HG02642 (cell line): ENCODE data around the gene MLH3.
A peak's percentile ranks its signal among the peaks of the same experiment; 100 is the strongest.

Experiments
- ATAC-seq: cut with Tn5 transposase; IDR thresholded peaks from one replicate; pipeline ENCODE4 v1.9.1; 2021; ENCODE audit warnings: mild to moderate bottlenecking; ENCODE audit not compliant: unreplicated experiment, poor library complexity

MLH3 gene

GRCh38 chr14:75050852-75051555, at the start of gene MLH3:
TSS of gene MLH3 (minus strand) at chr14:75051467. CDS start at chr14:75049655, 1,812 bp downstream.
- peak; percentile 82 for ATAC-seq

- ATAC-seq, result no peak
These were observed 47.4 kb upstream of the MLH3 start for GRCh38 chr14:75098682-75099081.

- ATAC-seq, result no peak
These were observed 46.9 kb upstream of the MLH3 start for GRCh38 chr14:75098212-75098611.

GRCh38 chr14:75096959-75097358, 45.7 kb upstream of the MLH3 start:
- ATAC-seq, result no peak

GRCh38 chr14:75095690-75096089, 44.4 kb upstream of the MLH3 start:
- ATAC-seq, result no peak

GRCh38 chr14:75094896-75095295, 43.6 kb upstream of the MLH3 start:
- no peak for ATAC-seq

GRCh38 chr14:75092698-75093097, 41.4 kb upstream of the MLH3 start:
- no peak for ATAC-seq

- ATAC-seq, result no peak
These were observed 40.0 kb upstream of the MLH3 start for GRCh38 chr14:75091251-75091650.

GRCh38 chr14:75090353-75090752, 39.1 kb upstream of the MLH3 start:
- no peak for ATAC-seq

GRCh38 chr14:75088566-75089373, 37.5 kb upstream of the MLH3 start:
- no peak for ATAC-seq

GRCh38 chr14:75088153-75088552, 36.9 kb upstream of the MLH3 start:
- no peak for ATAC-seq

- no peak for ATAC-seq
These were observed 33.2 kb upstream of the MLH3 start for GRCh38 chr14:75084513-75084912.

- ATAC-seq, result no peak
These were observed 32.0 kb upstream of the MLH3 start for GRCh38 chr14:75083271-75083670.

- no peak for ATAC-seq
These were observed 30.5 kb upstream of the MLH3 start for GRCh38 chr14:75081660-75082229.

- no peak for ATAC-seq
These were observed 28.3 kb upstream of the MLH3 start for GRCh38 chr14:75079521-75079920.

GRCh38 chr14:75077794-75078193, 26.5 kb upstream of the MLH3 start:
- ATAC-seq, result no peak

GRCh38 chr14:75070383-75070782, 19.1 kb upstream of the MLH3 start:
- no peak for ATAC-seq

- ATAC-seq, result no peak
These were observed 18.5 kb upstream of the MLH3 start for GRCh38 chr14:75069811-75070145.

GRCh38 chr14:75069121-75069810, 18.0 kb upstream of the MLH3 start, which contains the start of gene ZC2HC1C:
TSS of gene ZC2HC1C (plus strand) at chr14:75069641. CDS start at chr14:75070574, 933 bp downstream.
- peak; percentile 77 for ATAC-seq

GRCh38 chr14:75068294-75069120, 17.2 kb upstream of the MLH3 start:
- no peak for ATAC-seq
